ENCODE data around the gene RTP2.

RTP2 gene

GRCh38 chr3:187738331-187739093 is 36.2 kb upstream of the RTP2 start:
- DNase-seq: peak; percentile 76 to 80

GRCh38 chr3:187738071-187738330 is 35.6 kb upstream of the RTP2 start:
- DNase-seq: no peak

- DNase-seq: peak; percentile 47 to 61
Measured at GRCh38 chr3:187737368-187738070, 35.2 kb upstream of the RTP2 start.

- no peak for DNase-seq
Measured at GRCh38 chr3:187737006-187737367, 34.6 kb upstream of the RTP2 start.

- DNase-seq: peak in 1 of 2 donors; percentile 40
Measured at GRCh38 chr3:187736418-187736871, 34.1 kb upstream of the RTP2 start.

- DNase-seq: no peak
Measured at GRCh38 chr3:187735837-187736236, 33.5 kb upstream of the RTP2 start.

- no peak for DNase-seq
Measured at GRCh38 chr3:187735383-187735782, 33.0 kb upstream of the RTP2 start.

- no peak for DNase-seq
Measured at GRCh38 chr3:187734841-187735240, 32.5 kb upstream of the RTP2 start.

GRCh38 chr3:187733371-187733770 is 31.0 kb upstream of the RTP2 start:
- no peak for DNase-seq

GRCh38 chr3:187729598-187729997 is 27.2 kb upstream of the RTP2 start:
- no peak for DNase-seq

GRCh38 chr3:187728940-187729583 is 26.7 kb upstream of the RTP2 start:
- no peak for DNase-seq

GRCh38 chr3:187728248-187728647 is 25.9 kb upstream of the RTP2 start:
- DNase-seq: no peak

- no peak for DNase-seq
Measured at GRCh38 chr3:187726564-187726963, 24.2 kb upstream of the RTP2 start.

- DNase-seq: no peak
Measured at GRCh38 chr3:187725653-187726370, 23.5 kb upstream of the RTP2 start.

GRCh38 chr3:187725224-187725623 is 22.9 kb upstream of the RTP2 start:
- DNase-seq: no peak

- DNase-seq: no peak
Measured at GRCh38 chr3:187722206-187722612, 19.9 kb upstream of the RTP2 start.

GRCh38 chr3:187721055-187721454 is 18.7 kb upstream of the RTP2 start:
- DNase-seq: no peak

- DNase-seq: no peak
Measured at GRCh38 chr3:187720337-187720670, 17.9 kb upstream of the RTP2 start.

- DNase-seq: no peak
Measured at GRCh38 chr3:187719628-187720336, 17.4 kb upstream of the RTP2 start.

- DNase-seq: no peak
Measured at GRCh38 chr3:187718802-187719201, 16.4 kb upstream of the RTP2 start.

- DNase-seq: no peak
Measured at GRCh38 chr3:187717572-187717971, 15.2 kb upstream of the RTP2 start.

- peak; percentile 71 to 82 for DNase-seq
Measured at GRCh38 chr3:187714404-187714979, 12.1 kb upstream of the RTP2 start.

- DNase-seq: peak; percentile 22 to 72
Measured at GRCh38 chr3:187713504-187713903, 11.1 kb upstream of the RTP2 start.

All from CD4-positive, alpha-beta T cell treated with Interleukin-4 for 1 hour (primary cell).